ENCODE results near the gene MYL9.

Gene MYL9

GRCh38 chr20:36544134-36545018, 3.1 kb downstream of the MYL9 start:
- no peak for TF ChIP-seq CTCF (IDR thresholded peaks at IDR 0.05; ENCODE audit: control insufficient read depth, extremely low read depth, insufficient read depth)
- H3K4me3 ChIP-seq (ENCODE audit: low read depth, low read length) = no peak overlapping the region
- no peak for DNase-seq (ENCODE audit: low read depth)

DNA sequence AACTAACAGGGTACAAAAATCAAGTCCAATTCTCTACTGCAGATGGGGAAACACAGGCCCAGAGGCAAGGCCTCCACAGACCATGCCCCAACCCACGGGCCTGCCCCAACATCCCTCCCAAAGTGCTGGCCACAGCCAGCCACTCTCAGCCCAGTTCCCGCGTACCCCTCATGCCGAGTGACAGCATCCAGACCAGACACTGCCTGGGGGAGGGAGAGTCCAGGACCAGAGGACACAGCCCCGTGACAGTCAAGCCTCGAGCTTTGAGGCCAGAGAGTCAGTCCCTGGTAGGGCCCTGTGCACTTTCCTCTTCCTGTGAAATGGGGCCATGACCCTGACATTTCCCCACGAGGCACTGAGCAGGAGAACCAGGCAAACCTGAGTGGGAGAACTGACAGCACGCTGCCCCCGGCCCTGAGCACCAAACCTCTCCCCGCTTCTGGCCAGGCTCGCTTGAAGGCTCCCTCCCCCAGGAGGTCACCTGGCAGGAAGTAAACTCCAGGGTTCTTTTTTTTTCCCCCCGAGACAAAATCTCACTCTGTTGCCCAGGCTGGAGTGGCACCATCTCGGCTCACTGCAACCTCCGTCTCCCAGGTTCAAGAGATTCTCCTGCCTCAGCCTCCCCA, 4.9 kb downstream of the MYL9 start:
- TF ChIP-seq CTCF (IDR thresholded peaks at IDR 0.05; ENCODE audit: control insufficient read depth, extremely low read depth, insufficient read depth) = no peak
- no peak for DNase-seq (ENCODE audit: low read depth)
- H3K4me3 ChIP-seq (ENCODE audit: low read depth, low read length) = no peak overlapping the region

DNA sequence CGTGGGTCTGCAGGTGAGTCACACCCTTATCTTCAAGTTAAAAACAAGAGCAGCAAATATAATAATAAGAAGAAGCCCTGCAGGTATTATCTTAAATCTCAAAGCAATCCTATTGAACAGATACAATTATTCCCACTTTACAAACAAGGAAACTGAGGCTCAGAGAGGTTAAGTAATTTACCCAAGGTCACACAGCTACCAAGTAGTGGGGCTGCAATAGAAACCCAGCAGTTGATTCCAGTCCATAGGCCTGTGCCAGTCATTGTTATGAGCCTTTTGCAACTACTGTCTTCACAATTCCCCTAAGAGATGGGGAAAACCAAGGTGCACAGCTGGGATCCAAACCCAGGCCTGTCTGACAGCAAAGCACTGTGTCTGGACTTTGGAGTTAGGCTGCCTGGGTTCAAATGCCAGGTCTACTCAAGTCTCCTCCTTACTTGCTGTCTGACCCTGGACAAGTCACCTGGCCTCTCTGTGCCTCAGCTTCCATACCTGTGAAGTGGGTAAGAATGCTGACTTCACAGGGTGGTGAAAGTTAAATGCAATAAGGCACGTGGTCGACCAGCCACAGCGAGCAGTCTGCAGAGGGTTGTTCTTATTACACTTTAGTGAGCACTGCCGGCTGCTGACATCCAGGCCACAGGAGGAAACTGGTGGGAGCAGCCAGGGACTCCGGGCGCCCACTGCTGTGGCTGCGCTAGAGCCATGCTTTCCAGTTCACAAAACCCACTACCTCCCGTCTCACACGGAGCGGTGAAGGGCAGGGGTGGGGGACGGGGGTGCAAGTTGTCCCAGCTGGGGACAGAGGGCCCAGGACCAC, 6.1 kb downstream of the MYL9 start:
- no peak for TF ChIP-seq CTCF (IDR thresholded peaks at IDR 0.05; ENCODE audit: control insufficient read depth, extremely low read depth, insufficient read depth)
- no peak overlapping the region for H3K4me3 ChIP-seq (ENCODE audit: low read depth, low read length)
- no peak for DNase-seq (ENCODE audit: low read depth)

DNA sequence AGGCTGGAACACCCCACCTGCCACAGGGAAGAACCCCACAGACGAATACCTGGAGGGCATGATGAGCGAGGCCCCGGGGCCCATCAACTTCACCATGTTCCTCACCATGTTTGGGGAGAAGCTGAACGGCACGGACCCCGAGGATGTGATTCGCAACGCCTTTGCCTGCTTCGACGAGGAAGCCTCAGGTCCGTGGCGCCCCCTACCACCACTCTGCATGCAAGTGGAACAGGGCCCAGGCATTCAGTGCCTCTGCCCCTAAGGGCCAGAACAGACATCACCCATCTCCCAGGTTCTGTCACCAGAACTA, 6.6 kb downstream of the MYL9 start:
- DNase-seq (ENCODE audit: low read depth) = no peak
- H3K4me3 ChIP-seq (ENCODE audit: low read depth, low read length) = no peak overlapping the region
- no peak for TF ChIP-seq CTCF (IDR thresholded peaks at IDR 0.05; ENCODE audit: control insufficient read depth, extremely low read depth, insufficient read depth)

- no peak overlapping the region for H3K4me3 ChIP-seq (ENCODE audit: low read depth, low read length)
- TF ChIP-seq CTCF (IDR thresholded peaks at IDR 0.05; ENCODE audit: control insufficient read depth, extremely low read depth, insufficient read depth) = no peak
- no peak for DNase-seq (ENCODE audit: low read depth)
Measured at GRCh38 chr20:36548704-36549627, 7.6 kb downstream of the MYL9 start.

- no peak for TF ChIP-seq CTCF (IDR thresholded peaks at IDR 0.05; ENCODE audit: control insufficient read depth, extremely low read depth, insufficient read depth)
- no peak overlapping the region for H3K4me3 ChIP-seq (ENCODE audit: low read depth, low read length)
Measured at GRCh38 chr20:36549628-36549941, 8.3 kb downstream of the MYL9 start.

More at GRCh38 chr20:36549628-36549941, 8.3 kb downstream of the MYL9 start:
- no peak for DNase-seq (ENCODE audit: low read depth)
